CD4-positive, alpha-beta T cell treated with Interleukin-10 for 1 hour (primary cell): ENCODE data around the gene LCORL.
"Not testable (repeated sequence)": the region's sequence is repeated elsewhere in the genome, so short reads cannot be mapped to it uniquely, and the experiment has no call there.

Experiments used
- DNase-seq: peaks from one replicate; pipeline ENCODE4 v3.0.0-alpha.2; 2020

The LCORL gene

GRCh38 chr4:18014269-18014668, 7.3 kb downstream of the LCORL start:
- DNase-seq, result no peak

- no peak for DNase-seq
Observed at GRCh38 chr4:18012807-18013462, 8.6 kb downstream of the LCORL start.

GRCh38 chr4:18012134-18012806, 9.3 kb downstream of the LCORL start:
- no peak for DNase-seq

- no peak for DNase-seq
Observed at GRCh38 chr4:18007625-18008024, 13.9 kb downstream of the LCORL start.

- DNase-seq, result not testable (repeated sequence)
Observed at GRCh38 chr4:18006432-18006831, 15.1 kb downstream of the LCORL start.

- no peak for DNase-seq
Observed at GRCh38 chr4:17997129-17997528, 24.4 kb downstream of the LCORL start.

GRCh38 chr4:17995165-17995564, 26.4 kb downstream of the LCORL start:
- DNase-seq, result no peak

GRCh38 chr4:17985832-17986231, 35.7 kb downstream of the LCORL start:
- no peak for DNase-seq

- DNase-seq, result no peak
Observed at GRCh38 chr4:17981063-17981462, 40.5 kb downstream of the LCORL start.

GRCh38 chr4:17968721-17969120, 52.8 kb downstream of the LCORL start:
- DNase-seq, result no peak

GRCh38 chr4:17967078-17967477, 54.5 kb downstream of the LCORL start:
- no peak for DNase-seq

GRCh38 chr4:17966312-17966711, 55.2 kb downstream of the LCORL start:
- no peak for DNase-seq

GRCh38 chr4:17964576-17964975, 57.0 kb downstream of the LCORL start:
- no peak for DNase-seq

- DNase-seq, result no peak
Observed at GRCh38 chr4:17962171-17962570, 59.4 kb downstream of the LCORL start.

GRCh38 chr4:17961249-17961648, 60.3 kb downstream of the LCORL start:
- no peak for DNase-seq

GRCh38 chr4:17958181-17958580, 63.4 kb downstream of the LCORL start:
- DNase-seq, result no peak

- no peak for DNase-seq
Observed at GRCh38 chr4:17957688-17958087, 63.9 kb downstream of the LCORL start.

GRCh38 chr4:17956245-17956644, 65.3 kb downstream of the LCORL start:
- no peak for DNase-seq

- DNase-seq, result no peak
Observed at GRCh38 chr4:17945303-17945702, 76.3 kb downstream of the LCORL start.

GRCh38 chr4:17941731-17942130, 79.8 kb downstream of the LCORL start:
- no peak for DNase-seq

- DNase-seq, result no peak
Observed at GRCh38 chr4:17939054-17939453, 82.5 kb downstream of the LCORL start.

GRCh38 chr4:17934286-17934685, 87.3 kb downstream of the LCORL start:
- DNase-seq, result no peak

- DNase-seq, result no peak
Observed at GRCh38 chr4:17933126-17933525, 88.4 kb downstream of the LCORL start.

- no peak for DNase-seq
Observed at GRCh38 chr4:17932041-17932440, 89.5 kb downstream of the LCORL start.

- DNase-seq, result no peak
Observed at GRCh38 chr4:17930256-17930655, 91.3 kb downstream of the LCORL start.
